GM18505 (cell line): ENCODE data around the gene KRT75.

Experiments used
- ATAC-seq: cut with Tn5 transposase; IDR thresholded peaks from one replicate; pipeline ENCODE4 v1.9.1; 2021; ENCODE audit not compliant: unreplicated experiment
- POLR2A ChIP-seq: IDR thresholded peaks from 4 replicates; pipeline ENCODE4 v1.6.1; 2011; ENCODE audit warnings: borderline replicate concordance; ENCODE audit not compliant: insufficient read depth, insufficient read length; ENCODE audit errors: extremely low read depth

The KRT75 gene

GRCh38 chr12:52400906-52401305, 33.3 kb downstream of the KRT75 start:
- ATAC-seq = no peak
- no peak for TF ChIP-seq POLR2A

GRCh38 chr12:52399756-52400155, 34.4 kb downstream of the KRT75 start:
- no peak for TF ChIP-seq POLR2A

GRCh38 chr12:52398176-52398575, 36.0 kb downstream of the KRT75 start:
- no peak for ATAC-seq
- TF ChIP-seq POLR2A = no peak

More at GRCh38 chr12:52399756-52400155, 34.4 kb downstream of the KRT75 start:
- no peak for ATAC-seq

- no peak for TF ChIP-seq POLR2A
- no peak for ATAC-seq
Observed at GRCh38 chr12:52396656-52397055, 37.5 kb downstream of the KRT75 start.

- no peak for TF ChIP-seq POLR2A
- no peak for ATAC-seq
Observed at GRCh38 chr12:52395761-52396434, 38.3 kb downstream of the KRT75 start.

- ATAC-seq = no peak
- no peak for TF ChIP-seq POLR2A
Observed at GRCh38 chr12:52394836-52395405, 39.2 kb downstream of the KRT75 start.

- TF ChIP-seq POLR2A = no peak
- no peak for ATAC-seq
Observed at GRCh38 chr12:52392465-52393007, 41.6 kb downstream of the KRT75 start.

GRCh38 chr12:52391618-52392002, 42.6 kb downstream of the KRT75 start:
- TF ChIP-seq POLR2A = no peak

GRCh38 chr12:52390739-52391617, 43.2 kb downstream of the KRT75 start:
- ATAC-seq = no peak
- TF ChIP-seq POLR2A = no peak

More at GRCh38 chr12:52391618-52392002, 42.6 kb downstream of the KRT75 start:
- ATAC-seq = no peak

GRCh38 chr12:52389313-52390207, 44.6 kb downstream of the KRT75 start:
- no peak for ATAC-seq
- TF ChIP-seq POLR2A = no peak

GRCh38 chr12:52387859-52388258, 46.3 kb downstream of the KRT75 start:
- no peak for TF ChIP-seq POLR2A

GRCh38 chr12:52385226-52385702, 48.9 kb downstream of the KRT75 start, which contains the start of gene KRT84:
KRT84 (minus strand) TSS chr12:52385652; CDS start chr12:52385585, 67 bp downstream.
- ATAC-seq = no peak
- no peak for TF ChIP-seq POLR2A

More at GRCh38 chr12:52387859-52388258, 46.3 kb downstream of the KRT75 start:
- no peak for ATAC-seq
